ENCODE measurements around the gene ZSCAN10. TPM values are rescaled to one million over a fixed set of nuclear protein-coding genes. Genes with fewer than 3 reads are reported as not detected.

Gene ZSCAN10
- total and polyA plus RNA-seq, 2 of the 13 experiments (the other 11 are each of a cell fraction or from before 2014, with no cell fraction given): not detected

- TF ChIP-seq ZNF574 (CRISPR knock-in tag; IDR thresholded peaks at IDR 0.05) (peak; percentile 75), MLX (CRISPR knock-in tag; IDR thresholded peaks at IDR 0.05) (no peak), SNAPC2 (CRISPR knock-in tag; IDR thresholded peaks at IDR 0.05) (no peak; the same call in 1 of the 2 replicates), ARNT2 (CRISPR knock-in tag; IDR thresholded peaks at IDR 0.05; ENCODE audit: low read depth) (no peak), MYNN (CRISPR knock-in tag; IDR thresholded peaks at IDR 0.05; ENCODE audit: low read depth) (no peak), ZNF710 (CRISPR knock-in tag; IDR thresholded peaks at IDR 0.05; ENCODE audit: borderline replicate concordance) (no peak), GZF1 (CRISPR knock-in tag; IDR thresholded peaks at IDR 0.05) (no peak), GATAD2A (CRISPR knock-in tag; IDR thresholded peaks at IDR 0.05) (no peak; the same call in 1 of the 2 replicates), FOXK1 (CRISPR knock-in tag; IDR thresholded peaks at IDR 0.05; ENCODE audit: borderline replicate concordance, low read depth) (0 out of 2 replicates have a peak, but pooled peaks have one; percentile 17), IRF9 (CRISPR knock-in tag; IDR thresholded peaks at IDR 0.05; ENCODE audit: borderline replicate concordance) (no peak), MTA1 (CRISPR knock-in tag; IDR thresholded peaks at IDR 0.05; ENCODE audit: borderline replicate concordance) (0 out of 2 replicates have a peak, but pooled peaks have one; percentile 10), JUNB (CRISPR knock-in tag; IDR thresholded peaks at IDR 0.05; ENCODE audit: borderline replicate concordance) (no peak), ZSCAN20 (CRISPR knock-in tag; IDR thresholded peaks at IDR 0.05; ENCODE audit: borderline replicate concordance) (0 out of 2 replicates have a peak, but pooled peaks have one; percentile 46), ZMAT3 (CRISPR knock-in tag; conservative IDR thresholded peaks at IDR 0.05) (no peak), PAXIP1 (CRISPR knock-in tag; conservative IDR thresholded peaks at IDR 0.05) (0 out of 2 replicates have a peak, but pooled peaks have one; percentile 8), ZNF782 (CRISPR knock-in tag; IDR thresholded peaks at IDR 0.05; ENCODE audit: borderline replicate concordance) (no peak), CENPX (CRISPR knock-in tag; IDR thresholded peaks at IDR 0.05) (no peak), JARID2 (CRISPR knock-in tag; IDR thresholded peaks at IDR 0.05; ENCODE audit: insufficient replicate concordance) (no peak)
Measured at GRCh38 chr16:3134338-3135125, 35.4 kb upstream of the ZSCAN10 start, which contains the start of gene ZNF213 (continued).
